GM23338 (cell line): ENCODE results near the gene DHRS2. TPM values are rescaled to one million over a fixed set of nuclear protein-coding genes. Genes with fewer than 3 reads are reported as not detected.
A peak's percentile ranks its signal among the peaks of the same experiment; 100 is the strongest.

Experiments used
- ATAC-seq: fragments of 200-7000 bp; cut with Tn5 transposase; 3 replicates; pipeline ENCODE4 v1.9.1; 2020
- DNase-seq: peaks from one replicate; pipeline ENCODE4 v3.0.0-alpha.2; 2015; ENCODE audit warnings: low spot score
- H2AFZ ChIP-seq: fragments of 200-600 bp; sonication (generic); 2 replicates; pipeline ENCODE4 v1.8.0; 2016; ENCODE audit warnings: antibody characterized with exemption, mild to moderate bottlenecking, moderate library complexity
- H3F3A ChIP-seq: fragments of 200-600 bp; sonication (generic); replicated peaks from 2 replicates; pipeline ENCODE4 v1.8.0; 2017; ENCODE audit warnings: antibody characterized with exemption, mixed run types, low read depth
- H3K27ac ChIP-seq: fragments of 200-600 bp; sonication (generic); 2 replicates; pipeline ENCODE4 v1.6.1; 2016; ENCODE audit warnings: low read depth
- H3K27me3 ChIP-seq: fragments of 200-600 bp; sonication (generic); 2 replicates; pipeline ENCODE4 v1.8.0; 2016; ENCODE audit warnings: mild to moderate bottlenecking, mixed run types, moderate library complexity; ENCODE audit not compliant: insufficient read depth
- H3K36me3 ChIP-seq: fragments of 200-600 bp; sonication (generic); 2 replicates; pipeline ENCODE4 v1.8.0; 2016; ENCODE audit warnings: mild to moderate bottlenecking; ENCODE audit not compliant: insufficient read depth
- H3K4me1 ChIP-seq: fragments of 200-600 bp; sonication (generic); 2 replicates; pipeline ENCODE4 v1.8.0; 2016; ENCODE audit warnings: mild to moderate bottlenecking, moderate library complexity; ENCODE audit not compliant: insufficient read depth
- H3K4me2 ChIP-seq: fragments of 200-600 bp; sonication (generic); 2 replicates; pipeline ENCODE4 v1.7.1; 2017; ENCODE audit warnings: mixed run types
- H3K4me3 ChIP-seq: fragments of 200-600 bp; sonication (generic); 2 replicates; pipeline ENCODE4 v1.6.1; 2016; ENCODE audit warnings: mixed run types
- H3K79me2 ChIP-seq: fragments of 200-600 bp; sonication (generic); replicated peaks from 2 replicates; pipeline ENCODE4 v1.8.0; 2017; ENCODE audit warnings: mild to moderate bottlenecking; ENCODE audit not compliant: insufficient read depth
- H3K9me2 ChIP-seq: fragments of 200-600 bp; sonication (generic); 2 replicates; pipeline ENCODE4 v1.8.0; 2017; ENCODE audit not compliant: insufficient read depth
- H4K20me1 ChIP-seq: fragments of 200-600 bp; sonication (generic); replicated peaks from 2 replicates; pipeline ENCODE4 v1.8.0; 2017; ENCODE audit warnings: mild to moderate bottlenecking; ENCODE audit not compliant: insufficient read depth
- H3K27ac Mint-ChIP-seq: 2 replicates; pipeline ENCODE4 v1.8.0; 2020; ENCODE audit warnings: inconsistent platforms, mild to moderate bottlenecking, moderate library complexity, mixed read lengths
- H3K27me3 Mint-ChIP-seq: 3 replicates; pipeline ENCODE4 v1.8.0; 2022; ENCODE audit warnings: low read depth, mild to moderate bottlenecking, moderate library complexity, mixed read lengths, inconsistent platforms; ENCODE audit not compliant: insufficient read depth, poor library complexity
- H3K36me3 Mint-ChIP-seq: 3 replicates; pipeline ENCODE4 v1.8.0; 2021; ENCODE audit warnings: low read depth, mild to moderate bottlenecking, inconsistent platforms, moderate library complexity, mixed read lengths
- H3K4me1 Mint-ChIP-seq: 3 replicates; pipeline ENCODE4 v1.8.0; 2020; ENCODE audit warnings: mild to moderate bottlenecking, inconsistent platforms, mixed read lengths
- H3K4me3 Mint-ChIP-seq: 3 replicates; pipeline ENCODE4 v1.8.0; 2021; ENCODE audit warnings: moderate library complexity, mild to moderate bottlenecking, inconsistent platforms, mixed read lengths
- H3K9me3 Mint-ChIP-seq: 3 replicates; pipeline ENCODE4 v1.8.0; 2020; ENCODE audit warnings: moderate library complexity, mild to moderate bottlenecking, inconsistent platforms, mixed read lengths
- EZH2phosphoT487 ChIP-seq: fragments of 200-600 bp; sonication (generic); IDR thresholded peaks from one replicate; pipeline ENCODE4 v1.8.1; 2018; ENCODE audit warnings: antibody characterized with exemption; ENCODE audit not compliant: unreplicated experiment
- JUNB ChIP-seq: IDR thresholded peaks from one replicate; pipeline ENCODE4 v1.6.1; 2016; ENCODE audit warnings: antibody characterized with exemption; ENCODE audit not compliant: unreplicated experiment
- NANOG ChIP-seq: IDR thresholded peaks from 2 replicates; pipeline ENCODE4 v1.6.1; 2016; ENCODE audit warnings: antibody characterized with exemption, borderline replicate concordance
- POLR2AphosphoS5 ChIP-seq: IDR thresholded peaks from 2 replicates; pipeline ENCODE4 v1.6.1; 2016; ENCODE audit warnings: antibody characterized with exemption, low read depth
- ZNF331 ChIP-seq: fragments of 250-450 bp; sonication (Bioruptor Pico); IDR thresholded peaks from 2 replicates; pipeline ENCODE4 v1.5.0; 2020; ENCODE audit warnings: low read depth, mild to moderate bottlenecking, moderate library complexity
- polyA plus RNA-seq: library from polyadenylated mRNA; unstranded; fragments of >200 nt; fragmentation: Nextera tagmentation; extraction: Ambion mirVana; gene quantifications from 2 replicates; pipeline ENCODE4 v1.2.1, GENCODE V29; 2016
- total RNA-seq: library from RNA; depleted of rRNA; stranded (reverse); fragments of >200 nt; shearing (Covaris generic); gene quantifications from 2 replicates; pipeline ENCODE4 v1.2.3, GENCODE V29; 2014
- TF ChIP-seq, protein P1 (sequence below), 2 experiments: fragments of 200-600 bp in 1 of 2; sonication (generic) in 1 of 2; conservative IDR thresholded peaks; 2 replicates each; pipeline versions ENCODE4 v1.5.1 to v1.6.1; 2016 to 2017; ENCODE audit warnings: antibody characterized with exemption in 2 of 2, low read depth in 2 of 2, mild to moderate bottlenecking in 2 of 2, moderate library complexity in 1 of 2
- TF ChIP-seq, protein P2 (sequence below): IDR thresholded peaks from 2 replicates; pipeline ENCODE4 v1.6.1; 2016; ENCODE audit warnings: antibody characterized with exemption

Gene DHRS2
- total and polyA plus RNA-seq, 2 experiments from 2014 or later: 0.42 to 0.48 TPM

GRCh38 chr14:23624830-23625404 lies 11.2 kb upstream of the DHRS2 start:
- H3K27me3 ChIP-seq: no peaks in the 10 kb centered on the region
- H3K27ac ChIP-seq: no peak overlapping the region
- Mint-ChIP-seq H3K27me3 (peaks cover 10% of the 10 kb centered on the region), H3K4me3 (no peak overlapping the region), H3K36me3 (peaks cover 16% of the 10 kb centered on the region), H3K27ac (no peak overlapping the region), H3K4me1 (no peaks in the 10 kb centered on the region), H3K9me3 (peaks cover 55% of the 10 kb centered on the region)
- ATAC-seq (no peak), DNase-seq (peak; percentile 14)
- H3K36me3 ChIP-seq: no peaks in the 10 kb centered on the region
- TF ChIP-seq, protein P1, sequence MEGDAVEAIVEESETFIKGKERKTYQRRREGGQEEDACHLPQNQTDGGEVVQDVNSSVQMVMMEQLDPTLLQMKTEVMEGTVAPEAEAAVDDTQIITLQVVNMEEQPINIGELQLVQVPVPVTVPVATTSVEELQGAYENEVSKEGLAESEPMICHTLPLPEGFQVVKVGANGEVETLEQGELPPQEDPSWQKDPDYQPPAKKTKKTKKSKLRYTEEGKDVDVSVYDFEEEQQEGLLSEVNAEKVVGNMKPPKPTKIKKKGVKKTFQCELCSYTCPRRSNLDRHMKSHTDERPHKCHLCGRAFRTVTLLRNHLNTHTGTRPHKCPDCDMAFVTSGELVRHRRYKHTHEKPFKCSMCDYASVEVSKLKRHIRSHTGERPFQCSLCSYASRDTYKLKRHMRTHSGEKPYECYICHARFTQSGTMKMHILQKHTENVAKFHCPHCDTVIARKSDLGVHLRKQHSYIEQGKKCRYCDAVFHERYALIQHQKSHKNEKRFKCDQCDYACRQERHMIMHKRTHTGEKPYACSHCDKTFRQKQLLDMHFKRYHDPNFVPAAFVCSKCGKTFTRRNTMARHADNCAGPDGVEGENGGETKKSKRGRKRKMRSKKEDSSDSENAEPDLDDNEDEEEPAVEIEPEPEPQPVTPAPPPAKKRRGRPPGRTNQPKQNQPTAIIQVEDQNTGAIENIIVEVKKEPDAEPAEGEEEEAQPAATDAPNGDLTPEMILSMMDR (conservative IDR thresholded peaks at IDR 0.05; ENCODE audit: low read depth in 2 of 2): 0 out of 4 replicates have a peak, but pooled peaks of 1 of the 2 experiments have one; percentile 20
- no peak for TF ChIP-seq ZNF331
- TF ChIP-seq NANOG: no peak
- TF ChIP-seq, protein P2, sequence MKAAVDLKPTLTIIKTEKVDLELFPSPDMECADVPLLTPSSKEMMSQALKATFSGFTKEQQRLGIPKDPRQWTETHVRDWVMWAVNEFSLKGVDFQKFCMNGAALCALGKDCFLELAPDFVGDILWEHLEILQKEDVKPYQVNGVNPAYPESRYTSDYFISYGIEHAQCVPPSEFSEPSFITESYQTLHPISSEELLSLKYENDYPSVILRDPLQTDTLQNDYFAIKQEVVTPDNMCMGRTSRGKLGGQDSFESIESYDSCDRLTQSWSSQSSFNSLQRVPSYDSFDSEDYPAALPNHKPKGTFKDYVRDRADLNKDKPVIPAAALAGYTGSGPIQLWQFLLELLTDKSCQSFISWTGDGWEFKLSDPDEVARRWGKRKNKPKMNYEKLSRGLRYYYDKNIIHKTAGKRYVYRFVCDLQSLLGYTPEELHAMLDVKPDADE: no peak
- TF ChIP-seq POLR2AphosphoS5: no peak
- H3F3A ChIP-seq: no peaks in the 10 kb centered on the region
- no peak overlapping the region for H3K4me3 ChIP-seq
- H4K20me1 ChIP-seq: no peaks in the 10 kb centered on the region
- no peak overlapping the region for H2AFZ ChIP-seq
- H3K4me2 ChIP-seq: no peak overlapping the region
- H3K9me2 ChIP-seq: 0 out of 2 replicates have a peak, but pooled peaks cover 3% of the 10 kb centered on the region
- no peaks in the 10 kb centered on the region for H3K4me1 ChIP-seq
- H3K79me2 ChIP-seq: no peaks in the 10 kb centered on the region

DNA sequence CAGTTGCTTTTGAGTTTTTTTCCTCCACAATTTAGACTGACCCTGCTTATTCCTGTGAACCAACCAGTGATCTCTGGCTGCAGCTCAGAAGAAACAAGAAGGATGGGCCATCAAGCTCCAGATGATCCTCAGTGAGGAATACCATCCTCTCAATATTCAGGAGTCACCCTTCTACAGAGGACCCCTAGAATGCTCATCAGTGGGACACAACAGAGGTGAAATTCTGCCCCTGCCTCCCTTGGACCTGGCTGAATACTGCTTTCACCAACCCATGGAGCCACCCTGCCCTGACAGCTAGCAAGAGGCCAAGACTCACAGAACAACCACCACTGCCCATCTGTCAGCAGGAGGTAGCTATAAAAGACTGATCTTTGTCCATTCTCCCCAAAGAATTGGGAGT lies 9.2 kb upstream of the DHRS2 start:
- no peak overlapping the region for H3K27ac Mint-ChIP-seq
- TF ChIP-seq EZH2phosphoT487 (no peak), JUNB (no peak)
- TF ChIP-seq, protein P1 (conservative IDR thresholded peaks at IDR 0.05; ENCODE audit: low read depth in 2 of 2): no peak
- no peak overlapping the region for H2AFZ ChIP-seq
- 0 out of 2 replicates have a peak, but pooled peaks cover under 1% of the 10 kb centered on the region for H3K9me2 ChIP-seq
- H3K27me3 ChIP-seq: no peaks in the 10 kb centered on the region
- peaks cover 16% of the 10 kb centered on the region for H3K36me3 Mint-ChIP-seq
- no peaks in the 10 kb centered on the region; the same call in 1 of the 2 replicates for H3K4me1 ChIP-seq
- no peaks in the 10 kb centered on the region for H3K36me3 ChIP-seq
- ATAC-seq: no peak
- H3K4me1 Mint-ChIP-seq: peaks cover 7% of the 10 kb centered on the region; the same call in 2 of the 3 replicates
- no peak overlapping the region for H3K27ac ChIP-seq
- H3K27me3 Mint-ChIP-seq: peaks cover 10% of the 10 kb centered on the region
- no peak overlapping the region for H3K4me2 ChIP-seq
- no peak overlapping the region for H3K4me3 Mint-ChIP-seq
- H3F3A ChIP-seq: no peaks in the 10 kb centered on the region
- DNase-seq: no peak
- no peaks in the 10 kb centered on the region for H3K79me2 ChIP-seq
- H3K9me3 Mint-ChIP-seq: peaks cover 48% of the 10 kb centered on the region
- H4K20me1 ChIP-seq: no peaks in the 10 kb centered on the region
- no peak overlapping the region for H3K4me3 ChIP-seq
